Hepatocyte (in vitro differentiated cells): ENCODE measurements around the gene CELSR1. TPM values are rescaled to one million over a fixed set of nuclear protein-coding genes. Genes with fewer than 3 reads are reported as not detected.

Source experiments
- DNase-seq: peaks from one replicate; pipeline ENCODE4 v3.0.0-alpha.2; 2016; ENCODE audit warnings: low spot score
- H2AFZ ChIP-seq: fragments of 200-600 bp; sonication (generic); 2 replicates; pipeline ENCODE4 v1.6.0; 2016; ENCODE audit warnings: antibody characterized with exemption, mild to moderate bottlenecking
- H3K27ac ChIP-seq: fragments of 200-600 bp; sonication (generic); 2 replicates; pipeline ENCODE4 v1.5.1; 2016; ENCODE audit warnings: mild to moderate bottlenecking
- H3K27me3 ChIP-seq: fragments of 200-600 bp; sonication (generic); 2 replicates; pipeline ENCODE4 v1.6.1; 2016
- H3K36me3 ChIP-seq: fragments of 200-600 bp; sonication (generic); replicated peaks from 2 replicates; pipeline ENCODE4 v1.5.1; 2016; ENCODE audit warnings: low read depth; ENCODE audit not compliant: insufficient read depth
- H3K4me1 ChIP-seq: fragments of 200-600 bp; sonication (generic); 2 replicates; pipeline ENCODE4 v1.5.1; 2016; ENCODE audit warnings: mild to moderate bottlenecking, moderate library complexity; ENCODE audit not compliant: insufficient read depth
- H3K4me2 ChIP-seq: fragments of 200-600 bp; sonication (generic); 2 replicates; pipeline ENCODE4 v1.6.0; 2016
- H3K4me3 ChIP-seq: fragments of 200-600 bp; sonication (generic); 2 replicates; pipeline ENCODE4 v1.5.1; 2016; ENCODE audit warnings: mild to moderate bottlenecking
- H3K79me2 ChIP-seq: fragments of 200-600 bp; sonication (generic); 2 replicates; pipeline ENCODE4 v1.6.0; 2017; ENCODE audit warnings: mild to moderate bottlenecking
- H3K9me2 ChIP-seq: fragments of 200-600 bp; sonication (generic); replicated peaks from 2 replicates; pipeline ENCODE4 v1.6.0; 2017; ENCODE audit warnings: mild to moderate bottlenecking; ENCODE audit not compliant: insufficient read depth
- H3K9me3 ChIP-seq: fragments of 200-600 bp; sonication (generic); 2 replicates; pipeline ENCODE4 v1.5.1; 2016; ENCODE audit warnings: low read depth, mild to moderate bottlenecking
- H4K20me1 ChIP-seq: fragments of 200-600 bp; sonication (generic); 2 replicates; pipeline ENCODE4 v1.6.0; 2016; ENCODE audit warnings: mild to moderate bottlenecking; ENCODE audit not compliant: insufficient read depth, poor library complexity, severe bottlenecking
- EZH2 ChIP-seq: fragments of 200-600 bp; sonication (generic); IDR thresholded peaks from 2 replicates; pipeline ENCODE4 v1.6.1; 2016; ENCODE audit warnings: antibody characterized with exemption, mild to moderate bottlenecking, borderline replicate concordance
- EZH2phosphoT487 ChIP-seq: fragments of 200-600 bp; sonication (generic); IDR thresholded peaks from one replicate; pipeline ENCODE4 v1.6.1; 2018; ENCODE audit warnings: antibody characterized with exemption, mild to moderate bottlenecking, low read depth, moderate library complexity; ENCODE audit not compliant: unreplicated experiment, severe bottlenecking
- WGBS: methylation state at CpG from one replicate; pipeline ENCODE4 v1.1.6; 2016; ENCODE audit warnings: low lambda C conversion rate; ENCODE audit errors: missing lambda C conversion rate; 5-methylcytosine and 5-hydroxymethylcytosine counted together
- polyA plus RNA-seq: library from polyadenylated mRNA; unstranded; fragments of >200 nt; fragmentation: Nextera tagmentation; extraction: Ambion mirVana; gene quantifications from 2 replicates; pipeline ENCODE4 v1.2.1, GENCODE V29; 2016
- total RNA-seq: library from RNA; depleted of rRNA; stranded (reverse); fragments of >200 nt; gene quantifications from 2 replicates; pipeline ENCODE4 v1.2.3, GENCODE V29; 2014
- TF ChIP-seq, protein P1 (sequence below): fragments of 200-600 bp; sonication (generic); IDR thresholded peaks from 2 replicates; pipeline ENCODE4 v1.5.1; 2016; ENCODE audit warnings: antibody characterized with exemption, mild to moderate bottlenecking; ENCODE audit not compliant: poor library complexity

CELSR1 gene
- total and polyA plus RNA-seq, 2 experiments from 2014 or later = 3.0 to 8.7 TPM

DNA sequence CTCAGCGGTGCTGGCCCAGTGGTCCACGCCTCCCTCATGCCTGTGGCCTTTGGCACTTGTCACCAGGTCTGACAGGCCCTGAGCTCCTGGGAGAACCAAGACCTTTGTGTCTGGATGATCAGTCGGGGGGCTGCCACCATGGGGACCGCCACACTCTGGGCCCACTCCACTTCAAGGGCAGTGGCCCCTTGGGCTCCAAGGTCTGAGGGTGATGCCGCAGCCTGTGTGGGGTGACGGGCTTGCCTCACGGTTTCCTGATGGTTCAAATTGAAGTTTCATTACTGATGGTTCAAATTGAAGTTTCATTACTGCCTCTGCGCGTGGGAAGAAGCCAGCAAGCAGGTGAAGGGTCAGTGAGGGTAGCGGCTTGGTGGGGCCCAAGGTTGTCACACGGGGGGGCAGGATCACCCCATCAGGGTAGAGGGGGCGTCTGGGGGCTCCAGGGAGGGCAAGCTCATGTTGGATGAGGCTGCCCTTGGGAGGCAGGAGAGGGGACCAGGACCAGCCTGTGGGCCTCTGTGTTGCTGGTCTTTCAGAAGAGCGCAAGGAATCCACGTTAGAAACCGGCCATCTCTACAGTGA is 174.4 kb downstream of the CELSR1 start:
- no peak overlapping the region for H2AFZ ChIP-seq
- no peak for DNase-seq

DNA sequence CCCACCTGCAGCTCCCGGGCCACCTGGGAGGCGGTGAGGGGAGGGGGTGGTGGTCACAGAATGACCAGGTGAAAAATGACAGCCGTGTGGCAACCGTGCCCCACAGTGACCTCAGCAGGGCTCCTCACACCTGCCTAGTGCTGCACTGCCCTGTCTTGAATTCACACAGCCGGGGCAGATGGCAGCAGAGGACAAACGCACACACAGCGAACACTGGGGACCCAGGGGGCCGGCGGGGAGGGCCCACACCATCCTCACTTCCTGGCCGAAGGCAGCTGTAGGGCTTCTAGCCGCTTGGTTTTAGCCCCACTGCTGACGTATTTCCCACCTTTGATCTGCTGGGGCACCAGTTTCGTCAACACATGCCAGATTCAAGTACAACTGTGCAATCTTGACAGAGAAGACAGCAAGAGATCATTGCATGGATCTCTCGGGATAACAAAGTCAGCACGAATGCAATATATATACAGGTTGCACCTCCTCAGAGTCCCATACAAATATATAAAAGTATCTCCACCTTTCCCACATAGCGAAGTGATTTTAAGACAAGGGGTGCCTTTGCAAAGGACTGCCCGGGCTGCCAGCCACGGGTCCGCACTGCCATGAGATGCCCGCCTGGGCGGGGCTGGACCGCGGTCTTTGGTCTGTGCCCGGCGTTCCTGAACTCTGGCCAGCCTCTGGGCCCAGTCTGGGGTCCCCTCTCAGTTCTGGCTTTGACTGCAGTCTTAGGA is 175.1 kb downstream of the CELSR1 start:
- no peak overlapping the region for H3K4me2 ChIP-seq
- H3K4me1 ChIP-seq = no peaks in the 10 kb centered on the region
- H3K27me3 ChIP-seq = no peaks in the 10 kb centered on the region
- no peaks in the 10 kb centered on the region for H3K9me2 ChIP-seq
- WGBS = 86% methylated on average over 25 of the region's 25 CpGs
- H3K36me3 ChIP-seq = no peaks in the 10 kb centered on the region
- no peak overlapping the region for H3K4me3 ChIP-seq
- no peak for DNase-seq
- H3K79me2 ChIP-seq = no peaks in the 10 kb centered on the region
- TF ChIP-seq, protein P1, sequence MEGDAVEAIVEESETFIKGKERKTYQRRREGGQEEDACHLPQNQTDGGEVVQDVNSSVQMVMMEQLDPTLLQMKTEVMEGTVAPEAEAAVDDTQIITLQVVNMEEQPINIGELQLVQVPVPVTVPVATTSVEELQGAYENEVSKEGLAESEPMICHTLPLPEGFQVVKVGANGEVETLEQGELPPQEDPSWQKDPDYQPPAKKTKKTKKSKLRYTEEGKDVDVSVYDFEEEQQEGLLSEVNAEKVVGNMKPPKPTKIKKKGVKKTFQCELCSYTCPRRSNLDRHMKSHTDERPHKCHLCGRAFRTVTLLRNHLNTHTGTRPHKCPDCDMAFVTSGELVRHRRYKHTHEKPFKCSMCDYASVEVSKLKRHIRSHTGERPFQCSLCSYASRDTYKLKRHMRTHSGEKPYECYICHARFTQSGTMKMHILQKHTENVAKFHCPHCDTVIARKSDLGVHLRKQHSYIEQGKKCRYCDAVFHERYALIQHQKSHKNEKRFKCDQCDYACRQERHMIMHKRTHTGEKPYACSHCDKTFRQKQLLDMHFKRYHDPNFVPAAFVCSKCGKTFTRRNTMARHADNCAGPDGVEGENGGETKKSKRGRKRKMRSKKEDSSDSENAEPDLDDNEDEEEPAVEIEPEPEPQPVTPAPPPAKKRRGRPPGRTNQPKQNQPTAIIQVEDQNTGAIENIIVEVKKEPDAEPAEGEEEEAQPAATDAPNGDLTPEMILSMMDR = no peak
- no peak for TF ChIP-seq EZH2phosphoT487
- TF ChIP-seq EZH2 = no peak
- no peaks in the 10 kb centered on the region for H3K9me3 ChIP-seq
- no peak overlapping the region for H2AFZ ChIP-seq
- H4K20me1 ChIP-seq = no peaks in the 10 kb centered on the region
- no peak overlapping the region for H3K27ac ChIP-seq

More for the DNA sequence above, 174.4 kb downstream of the CELSR1 start:
- 97% methylated on average over 10 of the region's 15 CpGs for WGBS
- Histone ChIP-seq H3K36me3 (no peaks in the 10 kb centered on the region), H3K27me3 (no peaks in the 10 kb centered on the region), H3K4me2 (no peak overlapping the region), H3K79me2 (no peaks in the 10 kb centered on the region), H4K20me1 (no peaks in the 10 kb centered on the region), H3K9me3 (no peaks in the 10 kb centered on the region), H3K4me3 (no peak overlapping the region), H3K27ac (no peak overlapping the region), H3K4me1 (no peaks in the 10 kb centered on the region), H3K9me2 (no peaks in the 10 kb centered on the region)
- TF ChIP-seq EZH2phosphoT487 = no peak
- no peak for TF ChIP-seq EZH2
- TF ChIP-seq, protein P1 = no peak

GRCh38 chr22:46361826-46362202 is 175.6 kb downstream of the CELSR1 start:
- Histone ChIP-seq H3K9me2 (no peaks in the 10 kb centered on the region), H2AFZ (no peak overlapping the region), H3K79me2 (no peaks in the 10 kb centered on the region), H3K9me3 (no peaks in the 10 kb centered on the region), H3K4me3 (no peak overlapping the region), H4K20me1 (no peaks in the 10 kb centered on the region), H3K36me3 (no peaks in the 10 kb centered on the region), H3K27ac (no peak overlapping the region), H3K4me1 (no peaks in the 10 kb centered on the region), H3K4me2 (no peak overlapping the region), H3K27me3 (no peaks in the 10 kb centered on the region)
- no peak for DNase-seq
- WGBS = 84% methylated on average over 11 of the region's 11 CpGs
- TF ChIP-seq EZH2phosphoT487 (no peak), EZH2 (no peak)
- TF ChIP-seq, protein P1 = no peak
